Measurements from ENCODE around the gene GGT6. TPM values are rescaled to one million over a fixed set of nuclear protein-coding genes. Genes with fewer than 3 reads are reported as not detected.
A peak's percentile ranks its signal among the peaks of the same experiment; 100 is the strongest.

Gene GGT6
- total RNA-seq, 1 experiment from 2014 or later, result not detected

DNA sequence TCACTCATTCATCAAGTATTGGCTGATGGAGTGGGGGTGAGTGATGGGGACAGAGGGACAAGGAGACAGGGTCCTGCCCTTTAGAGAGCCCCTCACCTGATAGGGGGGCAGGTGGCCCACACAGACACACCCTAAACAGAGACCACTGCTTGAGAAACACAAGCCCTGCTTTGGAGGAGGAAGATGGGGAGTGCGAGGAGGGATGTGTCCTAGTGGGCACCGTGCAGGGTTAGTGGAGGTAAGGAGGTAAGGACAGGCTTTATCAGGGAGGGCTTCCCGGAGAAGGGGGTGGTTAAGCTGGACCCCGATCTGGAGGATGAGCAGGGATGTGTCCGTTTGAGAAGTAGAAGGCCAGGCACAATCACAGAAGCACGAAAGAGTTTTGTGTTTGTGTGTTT lies 15.8 kb upstream of the GGT6 start:
- DNase-seq (ENCODE audit: low read depth), result no peak

DNA sequence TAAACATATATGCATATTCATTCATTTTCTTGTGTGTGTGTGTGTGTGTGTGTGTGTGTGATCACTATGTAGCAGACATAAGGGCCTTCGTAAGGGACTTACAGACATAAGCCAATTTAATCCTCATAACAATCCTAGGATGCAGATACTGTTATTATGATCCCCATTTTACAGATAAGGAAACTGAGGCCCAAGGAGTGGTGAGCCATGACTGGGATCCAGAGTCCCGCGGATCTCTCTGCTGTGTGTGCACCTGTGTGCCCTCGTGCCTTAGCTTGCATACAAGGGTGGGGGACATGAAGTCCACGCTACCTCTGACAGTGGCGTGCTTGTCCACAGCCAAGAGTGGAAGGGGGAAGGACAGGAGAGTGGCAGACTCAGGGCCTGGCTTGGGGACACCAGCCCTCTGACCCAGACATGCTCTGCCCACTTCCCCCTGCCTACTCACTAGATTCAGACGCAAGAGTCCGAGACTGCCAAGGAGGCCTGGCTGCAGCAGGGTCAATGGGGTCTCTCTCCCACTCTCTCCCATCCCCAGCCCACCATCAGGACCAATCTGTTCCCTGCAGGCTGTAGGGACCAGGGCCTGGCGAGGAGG lies 14.2 kb upstream of the GGT6 start:
- DNase-seq (ENCODE audit: low read depth), result no peak

DNA sequence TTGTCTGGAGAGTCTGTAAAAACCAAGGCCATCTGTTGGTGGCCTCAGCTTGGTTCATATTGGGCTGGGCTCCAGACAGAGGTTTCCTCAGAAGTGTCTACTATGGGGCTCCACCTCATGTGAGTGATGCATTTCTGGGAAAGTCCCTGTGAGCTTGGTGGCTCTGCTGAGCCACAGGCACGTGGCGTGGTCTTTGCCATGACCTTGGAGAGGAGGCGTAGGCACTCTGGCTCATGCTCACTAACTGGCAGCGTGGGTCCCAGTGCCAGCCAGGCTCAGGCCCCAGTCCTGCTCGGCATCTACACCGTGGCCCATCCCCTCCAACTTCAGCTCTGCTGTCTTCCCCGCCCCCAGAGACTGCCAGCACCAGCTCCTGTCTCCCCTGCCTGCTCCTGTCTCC lies 13.3 kb upstream of the GGT6 start:
- peak; percentile 41 for DNase-seq (ENCODE audit: low read depth)

DNA sequence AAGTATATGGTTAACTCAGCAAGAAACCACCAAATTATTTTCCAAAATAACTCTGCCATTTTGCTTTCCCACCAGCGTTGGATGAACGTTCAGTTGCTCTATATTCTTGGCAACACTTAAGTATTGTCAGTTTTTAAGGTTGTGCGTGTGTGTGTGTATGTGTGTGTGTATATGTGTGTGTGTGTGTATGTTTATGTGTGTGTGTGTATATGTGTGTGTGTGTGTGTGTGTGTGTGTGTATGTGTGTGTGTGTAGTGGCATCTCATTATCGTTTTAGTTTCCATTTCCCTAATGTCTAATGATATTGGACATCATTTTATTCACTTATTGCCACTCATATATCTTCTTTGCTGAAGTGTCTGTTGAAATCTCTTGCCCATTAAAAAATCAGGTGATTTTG lies 12.7 kb upstream of the GGT6 start:
- DNase-seq (ENCODE audit: low read depth), result no peak

DNA sequence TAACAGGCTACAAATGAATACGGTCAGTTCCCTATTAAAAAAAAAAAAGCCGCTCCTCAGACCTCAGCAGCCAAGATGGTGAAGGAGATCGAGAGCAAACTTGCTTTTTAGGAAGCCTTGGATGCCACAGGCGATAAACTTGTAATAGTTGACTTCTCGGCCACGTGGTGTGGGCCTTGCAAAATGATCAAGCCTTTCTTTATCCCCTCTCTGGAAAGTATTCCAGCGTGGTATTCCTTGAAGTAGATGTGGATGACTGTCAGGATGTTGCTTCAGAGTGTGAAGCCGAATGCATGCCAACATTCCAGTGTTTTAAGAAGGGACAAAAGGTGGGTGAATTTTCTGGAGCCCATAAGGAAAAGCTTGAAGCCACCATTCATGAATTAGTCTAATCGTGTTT lies 11.8 kb upstream of the GGT6 start:
- no peak for DNase-seq (ENCODE audit: low read depth)

DNA sequence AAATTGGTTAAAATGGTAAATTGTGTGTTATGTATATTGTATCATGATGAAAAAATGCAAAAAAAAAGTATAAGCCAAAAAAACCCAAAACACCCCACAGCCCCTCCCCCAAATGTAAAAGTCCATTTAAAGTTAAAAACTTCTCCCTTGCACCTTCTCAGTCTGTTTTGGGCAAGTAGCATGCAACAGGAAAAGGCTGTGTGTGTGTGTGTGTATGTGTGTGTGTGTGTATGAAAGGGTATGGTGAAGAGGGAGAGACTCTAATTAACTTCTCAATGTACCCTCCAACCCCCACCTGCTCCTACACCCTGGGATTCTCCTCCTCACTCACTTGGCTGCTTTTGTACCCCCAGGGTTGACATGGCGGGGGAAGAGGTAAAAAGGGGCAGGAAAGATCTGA lies 9.2 kb upstream of the GGT6 start:
- DNase-seq (ENCODE audit: low read depth), result no peak

DNA sequence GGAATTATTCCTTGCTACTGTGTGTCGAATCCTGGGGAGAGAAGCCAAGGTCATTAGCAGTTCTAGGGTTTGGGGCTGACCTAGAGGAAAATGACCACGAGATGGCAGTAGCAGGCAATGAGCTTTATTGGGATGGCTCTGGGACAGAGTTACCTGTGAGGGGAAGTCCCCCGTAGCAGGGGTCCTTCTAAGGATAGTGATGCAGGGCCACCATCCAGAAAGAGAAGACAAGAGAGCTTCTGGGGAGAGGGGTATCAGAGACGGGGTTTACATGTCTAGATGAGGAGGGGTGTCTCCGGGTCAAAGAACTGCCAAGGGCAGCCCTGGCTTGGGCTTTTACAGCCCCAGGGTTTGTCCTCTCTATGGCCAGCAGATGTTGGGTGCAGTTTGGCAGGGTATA lies 6.4 kb upstream of the GGT6 start:
- DNase-seq (ENCODE audit: low read depth), result peak; percentile 43

DNA sequence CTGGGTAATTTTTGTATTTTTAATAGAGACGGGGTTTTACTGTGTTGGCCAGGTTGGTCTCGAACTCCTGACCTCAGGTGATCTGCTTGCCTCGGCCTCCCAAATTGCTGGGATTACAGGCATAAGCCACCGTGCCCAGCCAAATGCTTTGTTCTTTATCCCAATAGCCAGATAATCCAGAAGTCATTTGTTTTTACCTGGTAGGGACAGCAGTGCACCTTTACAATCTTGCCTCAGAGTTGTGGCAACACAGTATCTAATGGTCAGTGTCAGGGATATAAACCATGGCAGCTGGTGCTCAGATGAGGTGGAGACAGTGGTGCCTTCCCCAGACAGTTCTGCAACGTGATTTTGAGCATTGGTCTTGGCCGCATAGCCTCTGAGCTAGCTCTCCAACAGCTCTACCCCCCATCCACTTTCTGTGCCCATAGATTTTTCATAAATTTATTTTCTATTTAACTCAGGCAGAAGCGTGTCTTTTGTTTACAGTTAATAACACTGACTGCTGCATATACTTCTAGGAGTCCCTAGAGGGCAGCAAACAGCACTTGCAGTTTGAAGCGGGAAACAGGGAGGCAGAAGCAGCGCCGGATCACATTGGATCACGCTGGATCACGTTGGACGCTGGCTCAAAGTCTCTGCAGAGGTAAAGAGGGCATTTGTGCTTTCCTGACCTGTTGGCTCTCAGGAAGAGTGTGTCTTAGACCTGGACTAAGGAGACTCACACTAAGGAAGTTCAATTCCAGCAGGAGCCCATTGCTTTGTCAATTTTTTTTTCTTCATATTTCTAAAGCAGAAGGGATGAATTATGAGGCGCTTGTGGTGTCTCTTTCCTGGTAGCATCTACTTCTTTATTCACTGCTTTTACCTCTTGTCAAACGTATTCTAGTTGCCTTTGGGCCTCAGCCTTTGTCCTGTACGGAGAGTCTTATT lies 5.1 kb upstream of the GGT6 start:
- peak; percentile 67 for DNase-seq (ENCODE audit: low read depth)

DNA sequence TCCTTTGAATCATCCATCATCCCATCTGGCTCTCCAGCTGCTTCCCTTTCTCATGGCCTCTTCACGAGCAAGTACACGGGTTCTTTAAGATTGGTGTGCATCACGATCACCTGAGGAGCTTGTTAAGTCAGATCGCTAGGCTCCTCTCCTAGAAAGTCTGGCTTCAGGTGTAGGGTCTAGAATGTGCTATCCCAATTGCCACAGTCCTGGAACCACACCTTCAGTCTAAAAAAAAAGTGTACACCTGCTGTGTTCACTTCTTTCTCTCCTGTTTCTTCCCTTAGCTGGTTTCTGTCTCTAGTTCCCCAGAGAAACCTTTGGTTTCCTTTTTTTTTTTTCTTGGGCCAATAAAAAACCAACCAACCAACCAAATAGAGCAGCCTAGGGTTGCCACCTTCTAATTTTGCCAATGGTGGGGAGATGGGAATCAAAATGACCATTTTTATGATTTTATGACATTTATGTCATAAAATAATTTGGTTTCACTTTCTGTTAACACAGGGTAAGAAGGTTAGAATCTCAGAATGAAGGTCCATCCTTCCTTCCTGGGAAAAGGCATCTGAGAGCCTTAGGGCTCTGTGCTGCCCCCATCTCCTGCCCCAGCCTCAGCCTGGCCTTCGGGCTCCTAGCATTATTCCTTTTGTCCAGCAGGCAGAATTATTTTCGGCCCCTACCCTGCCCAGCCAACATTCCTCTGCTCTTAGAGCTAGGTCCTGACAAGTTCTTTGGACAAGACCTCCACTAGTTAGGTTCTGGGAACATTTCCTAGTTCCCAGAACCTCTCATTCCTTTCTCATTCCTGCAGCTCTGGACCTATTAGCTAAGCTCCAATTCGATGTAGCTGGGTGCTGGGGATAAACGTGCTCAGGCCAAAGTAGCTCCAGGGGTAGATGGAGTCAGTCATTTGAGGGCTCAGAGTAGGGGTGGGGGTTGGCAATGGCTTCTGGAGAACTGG lies 1.9 kb upstream of the GGT6 start:
- no peak for DNase-seq (ENCODE audit: low read depth)

DNA sequence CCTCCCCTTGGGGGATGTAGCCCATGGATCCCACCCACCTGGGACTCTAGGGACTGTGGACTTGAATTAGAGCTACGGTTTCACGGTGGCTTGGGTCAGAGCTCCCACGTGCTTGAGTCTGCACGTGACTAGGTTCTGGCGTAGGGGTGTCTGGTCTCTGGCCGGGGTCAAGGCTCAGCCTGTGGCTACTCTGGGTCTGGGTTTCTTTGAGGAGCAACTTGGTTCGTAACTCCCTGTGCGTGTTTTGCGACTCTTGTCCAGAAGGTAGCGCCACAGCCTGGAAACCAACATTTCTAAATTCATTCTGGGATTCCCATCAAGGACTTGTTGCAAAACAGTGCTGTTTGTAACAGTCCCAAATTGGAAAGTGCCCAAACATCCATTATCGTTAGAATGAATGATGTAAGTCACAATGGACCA lies 470 bp upstream of the GGT6 start:
- DNase-seq (ENCODE audit: low read depth), result no peak

DNA sequence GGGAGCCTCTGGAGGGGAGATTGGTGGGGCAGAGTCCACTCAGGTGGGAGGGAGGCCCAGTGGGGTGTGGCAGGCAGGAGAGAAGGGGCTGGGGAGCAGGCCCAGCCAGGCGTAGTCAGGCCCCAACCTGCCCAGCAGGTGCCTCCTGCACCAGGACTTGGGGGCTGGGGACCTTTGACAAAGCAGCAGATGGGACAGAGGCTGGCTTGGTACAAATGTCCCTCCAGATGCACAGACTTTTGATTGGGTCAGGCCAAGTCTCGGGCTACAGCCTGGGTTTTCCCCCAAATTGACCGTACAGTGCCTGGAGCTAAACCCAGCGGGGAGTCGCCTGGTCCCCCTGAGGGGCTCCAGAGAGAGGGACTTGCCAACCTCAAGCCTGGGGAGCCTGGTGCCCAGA lies 411 bp downstream of the GGT6 start:
- no peak for DNase-seq (ENCODE audit: low read depth)

DNA sequence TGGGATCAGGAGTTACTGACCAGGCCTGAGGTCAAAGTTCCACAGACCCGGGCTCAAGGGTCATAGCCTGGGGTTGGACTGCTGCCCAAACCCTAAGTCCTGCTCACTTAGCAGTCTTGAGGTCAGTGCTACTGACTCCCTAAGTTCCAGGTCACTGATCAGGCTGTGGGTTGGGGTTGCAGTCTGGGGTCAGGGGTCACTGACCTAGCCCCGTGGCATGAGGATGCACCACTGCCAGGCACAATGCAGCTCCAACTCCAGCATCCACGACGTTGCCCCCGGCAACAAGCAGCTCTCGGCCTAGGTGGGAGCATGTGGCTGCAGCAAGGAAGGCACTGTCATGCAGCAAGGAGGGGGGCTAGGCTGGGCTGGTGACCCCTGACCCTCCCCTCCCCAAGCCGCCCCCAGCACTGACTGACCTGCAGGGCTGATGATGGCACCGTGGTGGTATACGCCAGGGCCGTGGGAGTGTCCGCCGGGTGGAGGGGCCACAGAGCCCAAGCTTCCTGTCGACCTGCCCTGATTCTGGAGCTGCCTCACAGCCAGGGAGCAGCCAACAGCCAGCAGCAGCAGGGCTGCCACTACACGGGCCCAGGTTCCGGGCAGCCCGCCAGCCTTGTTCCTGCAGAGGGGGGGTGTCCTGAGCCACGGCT lies 1.1 kb downstream of the GGT6 start:
- no peak for DNase-seq (ENCODE audit: low read depth)

DNA sequence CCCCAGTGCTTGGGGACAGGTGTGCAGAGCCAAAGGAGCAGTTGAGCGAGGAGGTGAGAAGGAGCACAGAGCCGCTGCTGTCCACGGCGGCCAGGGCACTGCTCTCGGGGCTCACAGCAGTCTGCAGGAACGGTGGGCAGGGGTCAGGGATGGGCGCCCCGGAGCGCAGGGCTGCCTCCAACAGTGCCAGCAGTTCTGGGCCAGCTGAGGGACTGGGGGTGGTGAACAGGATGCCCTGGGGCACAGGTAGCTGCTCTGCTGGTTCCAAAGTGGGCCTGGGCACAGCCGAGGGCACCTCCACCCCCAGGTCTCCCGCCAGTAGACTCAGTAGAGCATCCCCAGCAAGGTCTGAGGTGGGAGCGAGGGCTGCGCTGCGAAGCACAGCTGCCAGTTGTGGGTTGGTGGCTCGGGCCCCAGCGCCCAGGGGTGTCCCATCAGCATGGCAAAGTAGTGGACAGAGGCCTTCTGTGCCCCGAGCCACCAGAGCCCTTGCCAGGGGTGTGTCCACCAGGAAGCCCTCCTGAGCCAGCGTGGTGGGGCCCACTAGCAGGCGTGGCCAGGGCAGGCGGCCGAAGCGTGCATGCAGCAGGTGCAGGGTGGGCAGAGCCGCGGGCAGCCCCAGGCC lies 1.9 kb downstream of the GGT6 start:
- no peak for DNase-seq (ENCODE audit: low read depth)

DNA sequence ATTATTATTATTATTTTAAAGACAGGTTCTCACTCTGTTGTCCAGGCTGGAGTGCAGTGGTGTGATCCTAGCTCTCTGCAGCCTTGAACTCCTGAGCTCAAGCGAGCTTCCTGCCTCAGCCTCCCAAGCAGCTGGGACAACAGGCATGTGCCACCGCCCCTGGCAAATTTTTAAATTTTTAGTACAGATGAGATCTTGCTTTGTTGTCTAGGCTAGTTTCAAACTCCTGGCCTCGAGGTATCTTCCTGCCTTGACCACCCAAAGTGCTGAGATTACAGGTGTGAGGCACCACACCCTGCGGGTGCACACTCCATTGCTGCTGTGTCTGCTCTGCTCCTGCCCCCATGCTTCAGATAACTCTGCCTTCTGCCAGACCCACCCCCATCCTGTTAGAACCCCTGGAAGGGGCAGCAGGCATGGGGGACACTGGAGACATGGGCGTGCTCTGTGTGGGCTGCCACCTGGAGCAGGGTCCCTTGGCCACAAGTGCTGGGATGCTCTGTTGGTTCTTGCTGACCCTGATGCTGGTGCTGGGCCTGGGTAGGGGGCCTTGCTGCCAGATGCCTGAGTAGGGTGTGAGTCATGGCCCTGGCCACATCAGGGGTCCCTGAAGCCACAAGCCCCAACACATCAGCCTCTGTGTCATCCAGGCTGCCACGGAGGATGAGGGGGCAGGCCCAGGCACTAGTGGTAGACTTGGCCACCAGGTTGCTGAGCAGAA lies 2.6 kb downstream of the GGT6 start:
- no peak for DNase-seq (ENCODE audit: low read depth)

DNA sequence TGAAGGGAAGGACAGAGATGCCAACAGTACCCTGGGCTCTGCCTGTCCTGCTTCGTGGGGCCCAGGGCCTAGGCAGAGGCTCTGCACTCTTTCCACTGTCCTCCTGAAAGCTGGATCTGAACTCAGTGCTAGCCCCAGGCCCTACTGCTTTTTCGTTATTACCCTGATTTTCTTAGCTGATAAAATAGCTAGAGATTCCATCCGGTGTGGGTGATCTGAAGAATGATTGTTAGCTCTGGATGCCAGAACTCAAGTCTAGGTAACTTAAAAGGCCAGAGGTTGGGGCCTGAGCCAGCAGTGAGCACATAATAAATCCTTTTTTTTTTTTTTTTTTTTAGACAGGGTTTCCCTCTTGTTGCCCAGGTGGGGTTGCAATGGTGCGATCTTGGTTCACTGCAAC lies 3.4 kb downstream of the GGT6 start:
- no peak for DNase-seq (ENCODE audit: low read depth)

DNA sequence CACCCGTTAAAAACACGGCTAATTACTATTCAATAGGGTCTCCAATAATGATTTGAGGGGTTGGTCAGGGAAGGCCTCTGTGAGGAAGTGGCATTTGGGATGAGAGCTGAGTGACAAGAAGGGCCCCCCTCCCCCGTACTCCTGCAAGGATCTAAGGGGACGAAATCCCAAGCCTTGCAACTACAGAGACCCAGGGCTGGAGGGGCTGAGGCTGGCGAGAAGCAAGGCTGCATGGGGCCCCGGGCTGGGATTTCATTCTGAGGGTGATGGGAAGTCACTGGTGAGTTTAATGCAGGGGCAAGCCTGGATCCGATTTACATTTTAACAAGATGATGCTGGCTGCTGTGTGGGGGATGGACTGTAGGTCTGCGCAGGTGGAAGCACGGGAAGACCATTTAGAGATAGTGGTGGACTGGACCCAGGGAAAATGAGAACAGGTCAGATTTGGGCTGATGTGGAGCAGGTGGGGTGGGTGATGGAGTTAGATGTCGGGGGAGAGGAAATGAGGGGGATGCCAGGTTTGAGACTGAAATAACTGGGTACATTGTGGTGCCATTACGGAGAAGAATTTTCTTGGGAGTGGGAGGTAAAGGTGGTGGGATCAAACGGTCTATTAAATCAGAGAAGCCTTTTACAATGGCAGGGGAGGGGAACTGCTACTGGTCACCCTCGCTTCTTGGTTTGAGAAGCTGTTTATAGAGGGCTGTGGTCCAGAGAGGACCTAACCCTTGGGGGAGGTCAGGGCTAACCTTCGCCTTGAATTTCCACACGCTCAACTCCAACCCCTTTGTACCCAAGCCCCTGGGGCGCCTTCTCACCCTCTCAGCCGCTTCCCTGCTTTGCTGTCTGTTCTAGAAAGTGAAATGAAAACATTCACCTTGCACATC lies 4.3 kb downstream of the GGT6 start:
- DNase-seq (ENCODE audit: low read depth), result no peak

DNA sequence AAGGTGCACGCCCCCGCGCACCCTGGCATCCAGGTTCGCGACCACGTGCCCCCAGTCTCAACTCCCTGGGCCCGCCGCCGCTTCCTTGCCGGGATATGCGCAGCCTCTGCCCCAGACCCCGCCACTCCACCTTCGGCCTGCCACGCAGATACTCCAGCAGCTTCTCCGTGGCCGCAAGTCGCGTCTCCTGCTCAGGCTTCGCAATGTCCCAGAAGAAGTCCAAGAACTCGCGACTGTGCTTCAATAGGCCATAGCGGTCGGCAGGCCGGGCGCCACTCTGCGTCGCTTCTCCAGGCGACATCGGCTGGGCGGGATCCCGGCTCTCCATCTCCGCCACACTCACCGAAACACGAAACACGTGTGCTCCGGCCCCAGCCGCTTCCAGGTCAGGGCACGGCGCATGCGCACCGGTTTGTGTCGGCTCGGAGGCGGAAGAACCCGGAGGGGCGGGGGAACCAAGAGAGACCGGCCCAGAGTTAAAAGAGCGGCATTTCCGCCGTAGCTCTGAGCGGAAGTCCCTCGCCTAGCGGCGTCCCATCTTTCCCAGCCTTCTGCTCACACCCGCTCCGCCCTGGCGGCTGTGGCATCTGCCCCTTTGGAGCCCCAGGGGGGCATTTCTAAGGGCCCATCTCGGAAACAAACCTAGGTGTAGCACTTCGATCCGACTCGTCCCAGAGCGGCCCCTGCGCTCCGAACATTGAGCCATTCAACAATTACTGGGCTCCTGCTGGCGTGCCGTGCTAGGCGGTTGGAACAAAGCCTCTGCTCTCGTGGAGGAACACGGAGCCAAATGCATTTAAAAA lies 5.2 kb downstream of the GGT6 start, which contains the start of gene MYBBP1A:
Gene MYBBP1A, minus strand, starts transcription at position 388 of the 803 bp plus-strand sequence. Its CDS starts 60 bp downstream, at position 328.
- peak; percentile 92 for DNase-seq (ENCODE audit: low read depth)

DNA sequence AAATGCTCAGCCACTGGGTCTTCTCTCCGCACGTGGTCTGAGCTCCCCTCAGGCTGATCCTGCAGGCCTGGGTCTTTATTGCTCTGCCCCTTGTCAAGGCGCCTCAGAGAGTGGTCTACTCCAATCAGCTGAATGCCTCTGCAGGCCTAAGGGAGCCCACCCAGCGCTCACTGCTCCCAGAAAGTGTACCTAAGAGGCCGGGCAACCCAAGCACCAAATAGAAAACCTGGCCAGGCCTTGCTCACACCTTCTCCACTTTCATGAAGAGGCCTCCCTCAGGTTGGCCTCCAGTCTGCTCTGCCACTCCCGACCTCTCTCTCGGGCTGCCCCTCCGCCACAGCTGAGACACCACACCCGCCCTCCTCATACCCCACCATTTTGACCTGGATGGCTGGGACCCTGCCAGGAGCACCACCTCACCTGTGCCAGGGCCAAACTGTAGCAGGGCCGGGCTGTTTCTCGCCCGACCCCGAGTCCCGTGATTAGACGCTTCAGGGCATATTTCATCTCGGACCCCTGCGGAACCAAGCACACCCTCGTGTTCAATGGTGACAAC lies 5.9 kb downstream of the GGT6 start:
- DNase-seq (ENCODE audit: low read depth), result no peak
